Kidney (tissue), 14 donors: Measurements from ENCODE around the gene ARMC8. TPM values are rescaled to one million over a fixed set of nuclear protein-coding genes. Genes with fewer than 3 reads are reported as not detected.

Source experiments
- DNase-seq, 5 donors: peaks; one replicate each; pipeline ENCODE4 v3.0.0-alpha.2; 2013 to 2020
- FAIRE-seq: peaks from 2 replicates; lab custom pipeline; 2012; peaks lifted over from hg19 to GRCh38; lab: Jason Lieb, UNC
- H3K27ac ChIP-seq, 2 donors: one replicate each; pipeline ENCODE4 v1.7.0; 2013; ENCODE audit warnings: low read depth in 2 of 2, low read length in 2 of 2, inconsistent platforms in 1 of 2
- H3K27me3 ChIP-seq: one replicate; pipeline ENCODE4 v1.7.1; 2013; ENCODE audit warnings: low read length, inconsistent platforms; ENCODE audit not compliant: control insufficient read depth, insufficient read depth
- H3K36me3 ChIP-seq, 3 donors: one replicate each; pipeline versions ENCODE4 v1.7.0 to v1.7.1; 2013; ENCODE audit warnings: low read length in 3 of 3, control low read depth in 1 of 3, inconsistent platforms in 1 of 3; ENCODE audit not compliant: insufficient read depth in 3 of 3, control insufficient read depth in 2 of 3
- H3K4me1 ChIP-seq, 3 donors: one replicate each; pipeline versions ENCODE4 v1.7.0 to v1.7.1; 2013; ENCODE audit warnings: low read length in 3 of 3, inconsistent platforms in 1 of 3, low read depth in 1 of 3; ENCODE audit not compliant: control insufficient read depth in 2 of 3, insufficient read depth in 2 of 3
- H3K4me3 ChIP-seq, 3 donors: one replicate each; pipeline versions ENCODE4 v1.7.0 to v1.8.1; 2013; ENCODE audit warnings: low read length in 3 of 3, control low read depth in 1 of 3, inconsistent platforms in 1 of 3
- H3K9ac ChIP-seq, 3 donors: one replicate each; pipeline versions ENCODE4 v1.7.0 to v1.7.1; 2013; ENCODE audit warnings: low read length in 3 of 3, control low read depth in 1 of 3, inconsistent platforms in 1 of 3
- H3K9me3 ChIP-seq, 3 donors: one replicate each; pipeline versions ENCODE4 v1.7.0 to v1.7.1; 2013; ENCODE audit warnings: low read length in 3 of 3, control low read depth in 1 of 3, inconsistent platforms in 1 of 3; ENCODE audit not compliant: control insufficient read depth in 2 of 3, insufficient read depth in 1 of 3
- intact Hi-C: fragments of 100-400 bp; cut with DNase I; formaldehyde crosslinking; loops from one replicate; pipeline ENCODE4 v1.11.1; 2022
- polyA plus RNA-seq: library from polyadenylated mRNA; stranded (reverse); fragments of 350-450 nt; fragmentation: Illumina TruSeq; extraction: RNeasy Lipid Tissue Mini Kit (QIAGEN cat#74804); gene quantifications from one replicate; pipeline ENCODE4 v1.2.3, GENCODE V29; 2014; ENCODE audit warnings: low read depth, low replicate concordance; ENCODE audit not compliant: insufficient read depth
- total RNA-seq: library from RNA; stranded (reverse); fragmentation: NEBNext Ultra II Directional; extraction: Animal tissue kit (Norgen Biotek cat#: 25700); gene quantifications from one replicate; pipeline ENCODE4 v1.2.1, GENCODE V29; 2021
- TF ChIP-seq, protein P1 (sequence below): IDR thresholded peaks from 3 replicates; pipeline ENCODE4 v1.5.1; 2012; ENCODE audit warnings: mild to moderate bottlenecking, moderate library complexity, borderline replicate concordance; ENCODE audit not compliant: insufficient read depth; ENCODE audit errors: extremely low read depth
- donor health status: control.
- donor health status: control.
- donor health status: control.
- donor health status: control.
- donor health status: control.
- donor health status: DM: yes; HTN: yes; CAD: no.
- donor health status: Normal renal cell carcinoma (clear cell type).

The ARMC8 gene
- total and polyA plus RNA-seq, 2 donors from 2014 or later: 17.1 to 47.3 TPM

DNA sequence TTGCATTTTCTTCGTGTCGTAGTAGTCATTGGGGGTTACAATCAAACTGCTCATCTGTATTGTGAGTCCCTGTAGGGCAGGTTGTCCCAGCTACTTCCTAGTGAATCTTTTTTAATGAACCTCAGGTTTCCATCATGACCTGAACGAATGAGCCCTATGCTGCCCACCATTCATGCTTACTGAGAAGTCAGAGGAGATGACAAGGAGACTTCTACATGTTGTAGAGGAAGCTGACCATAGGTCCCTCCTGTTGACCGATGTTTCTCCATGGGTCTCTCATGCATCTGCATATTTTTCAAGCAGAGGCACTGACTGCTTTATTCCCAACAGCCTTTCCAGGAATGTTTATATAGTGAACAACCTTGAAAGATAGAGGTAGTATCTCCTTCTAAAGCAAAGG, 147.5 kb downstream of the ARMC8 start:
- Histone ChIP-seq H3K4me3 (no peak overlapping the region), H3K4me1 (no peaks in the 10 kb centered on the region), H3K9me3 (no peaks in the 10 kb centered on the region), H3K9ac (no peak overlapping the region), H3K27me3 (no peaks in the 10 kb centered on the region), H3K27ac (no peak overlapping the region), H3K36me3 (no peaks in the 10 kb centered on the region)
- TF ChIP-seq, protein P1, sequence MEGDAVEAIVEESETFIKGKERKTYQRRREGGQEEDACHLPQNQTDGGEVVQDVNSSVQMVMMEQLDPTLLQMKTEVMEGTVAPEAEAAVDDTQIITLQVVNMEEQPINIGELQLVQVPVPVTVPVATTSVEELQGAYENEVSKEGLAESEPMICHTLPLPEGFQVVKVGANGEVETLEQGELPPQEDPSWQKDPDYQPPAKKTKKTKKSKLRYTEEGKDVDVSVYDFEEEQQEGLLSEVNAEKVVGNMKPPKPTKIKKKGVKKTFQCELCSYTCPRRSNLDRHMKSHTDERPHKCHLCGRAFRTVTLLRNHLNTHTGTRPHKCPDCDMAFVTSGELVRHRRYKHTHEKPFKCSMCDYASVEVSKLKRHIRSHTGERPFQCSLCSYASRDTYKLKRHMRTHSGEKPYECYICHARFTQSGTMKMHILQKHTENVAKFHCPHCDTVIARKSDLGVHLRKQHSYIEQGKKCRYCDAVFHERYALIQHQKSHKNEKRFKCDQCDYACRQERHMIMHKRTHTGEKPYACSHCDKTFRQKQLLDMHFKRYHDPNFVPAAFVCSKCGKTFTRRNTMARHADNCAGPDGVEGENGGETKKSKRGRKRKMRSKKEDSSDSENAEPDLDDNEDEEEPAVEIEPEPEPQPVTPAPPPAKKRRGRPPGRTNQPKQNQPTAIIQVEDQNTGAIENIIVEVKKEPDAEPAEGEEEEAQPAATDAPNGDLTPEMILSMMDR: no peak
- intact Hi-C loops: loop anchor here (10.0 kb wide), 1 partner anchor 90 kb away; no protein-coding TSS in a partner anchor
- DNase-seq: no peak
- no peak for FAIRE-seq

DNA sequence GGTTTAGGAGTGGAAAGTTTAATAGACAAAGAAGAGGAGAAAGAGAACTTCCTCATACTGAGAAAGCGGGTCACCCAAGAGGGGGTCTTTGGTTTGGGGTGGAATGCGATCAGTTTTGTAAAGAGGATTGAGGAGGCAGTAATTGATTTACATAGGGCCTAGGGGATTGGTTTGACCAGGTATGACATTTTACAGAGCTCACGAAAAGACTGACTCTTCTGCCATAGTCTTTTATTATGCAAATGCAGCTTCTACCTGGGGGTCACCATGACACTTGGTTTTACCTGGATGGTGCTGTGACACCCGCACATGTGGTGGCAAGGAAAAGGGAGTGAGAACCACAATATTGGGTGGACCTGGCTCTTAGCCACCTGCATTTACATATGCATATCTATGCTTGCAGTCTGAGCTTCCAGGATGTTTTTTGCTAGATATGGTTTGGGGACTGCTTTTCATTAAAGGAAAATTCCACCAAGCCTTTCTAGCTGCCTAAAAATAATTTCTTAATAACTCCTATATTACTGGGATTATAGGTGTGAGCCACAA, 149.4 kb downstream of the ARMC8 start:
- TF ChIP-seq, protein P1: no peak

DNA sequence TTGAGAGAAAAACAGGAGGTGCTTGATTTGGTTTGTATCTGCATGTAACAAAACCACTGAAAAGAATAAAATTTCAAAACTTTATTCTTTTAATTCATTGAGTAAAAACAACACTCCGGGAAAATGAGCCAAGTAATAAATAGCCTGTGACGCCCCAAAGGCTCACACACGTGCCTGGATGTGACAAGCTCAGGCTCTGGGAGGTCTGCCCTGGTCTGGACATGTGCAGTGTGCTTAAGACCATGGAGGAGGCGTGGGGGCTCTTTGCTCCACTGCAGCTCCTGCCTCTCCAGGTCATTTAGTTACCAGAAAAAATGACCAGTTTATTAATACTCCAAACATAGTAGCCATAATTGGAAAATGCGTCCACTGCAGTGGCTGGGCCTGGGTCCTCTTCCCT, 151.1 kb downstream of the ARMC8 start:
- H3K9me3 ChIP-seq: no peaks in the 10 kb centered on the region
- intact Hi-C loops: loop anchor here (10.0 kb wide), 1 partner anchor 87 kb away; no protein-coding TSS in a partner anchor

More for the DNA sequence above, 149.4 kb downstream of the ARMC8 start:
- Histone ChIP-seq H3K4me3 (no peak overlapping the region), H3K27me3 (no peaks in the 10 kb centered on the region), H3K9ac (no peak overlapping the region), H3K27ac (no peak overlapping the region), H3K9me3 (no peaks in the 10 kb centered on the region), H3K36me3 (no peaks in the 10 kb centered on the region), H3K4me1 (no peaks in the 10 kb centered on the region)
- intact Hi-C loops: loop anchor here (10.0 kb wide), 1 partner anchor 88 kb away; no protein-coding TSS in a partner anchor
- DNase-seq: no peak
- FAIRE-seq: no peak

More for the DNA sequence above, 151.1 kb downstream of the ARMC8 start:
- TF ChIP-seq, protein P1: no peak
- Histone ChIP-seq H3K27me3 (no peaks in the 10 kb centered on the region), H3K27ac (no peak overlapping the region), H3K36me3 (no peaks in the 10 kb centered on the region), H3K4me3 (no peak overlapping the region), H3K9ac (no peak overlapping the region), H3K4me1 (no peaks in the 10 kb centered on the region)
- FAIRE-seq (no peak), DNase-seq (no peak)
